Astrocyte (in vitro differentiated cells and primary cell): Measurements from ENCODE around the gene HECTD4. TPM values are rescaled to one million over a fixed set of nuclear protein-coding genes. Genes with fewer than 3 reads are reported as not detected.

Source experiments
- DNase-seq: peaks from one replicate; pipeline ENCODE4 v3.0.0-alpha.2; 2010; ENCODE audit warnings: low read depth
- FAIRE-seq: peaks from 2 replicates; lab custom pipeline; 2011; peaks lifted over from hg19 to GRCh38; lab: Jason Lieb, UNC
- H2AFZ ChIP-seq: 2 replicates; pipeline ENCODE4 v1.6.0; 2012; ENCODE audit warnings: low read depth, low read length, inconsistent platforms
- H3K27ac ChIP-seq: 2 replicates; pipeline ENCODE4 v1.5.1; 2011; ENCODE audit warnings: low read depth, low read length, inconsistent platforms
- H3K27me3 ChIP-seq: 2 replicates; pipeline ENCODE4 v1.6.0; 2011; ENCODE audit warnings: low read length, inconsistent platforms; ENCODE audit not compliant: insufficient read depth
- H3K36me3 ChIP-seq: 2 replicates; pipeline ENCODE4 v1.5.1; 2011; ENCODE audit warnings: low read length, inconsistent platforms; ENCODE audit not compliant: insufficient read depth
- H3K4me1 ChIP-seq: 2 replicates; pipeline ENCODE4 v1.5.1; 2011; ENCODE audit warnings: low read length, inconsistent platforms; ENCODE audit not compliant: insufficient read depth
- H3K4me2 ChIP-seq: 2 replicates; pipeline ENCODE4 v1.6.0; 2012; ENCODE audit warnings: low read length, inconsistent platforms
- H3K4me3 ChIP-seq: 2 replicates; pipeline ENCODE4 v1.5.1; 2011; ENCODE audit warnings: low read depth, mild to moderate bottlenecking, low read length, inconsistent platforms; ENCODE audit not compliant: insufficient read depth
- H3K79me2 ChIP-seq: 2 replicates; pipeline ENCODE4 v1.6.0; 2012; ENCODE audit warnings: mild to moderate bottlenecking, low read length, inconsistent platforms; ENCODE audit not compliant: insufficient read depth
- H3K9ac ChIP-seq: 2 replicates; pipeline ENCODE4 v1.6.0; 2012; ENCODE audit warnings: mild to moderate bottlenecking, low read length, inconsistent platforms
- H3K9me3 ChIP-seq: 2 replicates; pipeline ENCODE4 v1.5.1; 2012; ENCODE audit warnings: low read depth, mild to moderate bottlenecking, low read length, inconsistent platforms; ENCODE audit not compliant: insufficient read depth
- H4K20me1 ChIP-seq: 2 replicates; pipeline ENCODE4 v1.6.0; 2012; ENCODE audit warnings: low read length, inconsistent platforms; ENCODE audit not compliant: insufficient read depth
- H3K27ac Mint-ChIP-seq: one replicate; pipeline ENCODE4 v1.8.0; 2021; ENCODE audit warnings: mild to moderate bottlenecking, mixed read lengths; ENCODE audit not compliant: unreplicated experiment
- H3K27me3 Mint-ChIP-seq: one replicate; pipeline ENCODE4 v1.8.0; 2021; ENCODE audit warnings: low read depth, mixed read lengths; ENCODE audit not compliant: unreplicated experiment
- H3K36me3 Mint-ChIP-seq: one replicate; pipeline ENCODE4 v1.8.0; 2021; ENCODE audit warnings: low read depth, mixed read lengths; ENCODE audit not compliant: unreplicated experiment
- H3K4me1 Mint-ChIP-seq: one replicate; pipeline ENCODE4 v1.8.0; 2021; ENCODE audit warnings: low read depth, mixed read lengths; ENCODE audit not compliant: unreplicated experiment
- H3K4me3 Mint-ChIP-seq: one replicate; pipeline ENCODE4 v1.8.0; 2021; ENCODE audit warnings: mild to moderate bottlenecking, moderate library complexity, mixed read lengths; ENCODE audit not compliant: unreplicated experiment
- H3K9me3 Mint-ChIP-seq: one replicate; pipeline ENCODE4 v1.8.0; 2021; ENCODE audit warnings: mild to moderate bottlenecking, mixed read lengths; ENCODE audit not compliant: unreplicated experiment
- EZH2 ChIP-seq: IDR thresholded peaks from 2 replicates; pipeline ENCODE4 v1.6.1; 2012; ENCODE audit warnings: mild to moderate bottlenecking, low read length, inconsistent platforms; ENCODE audit not compliant: insufficient read depth
- total RNA-seq: library from RNA; stranded (reverse); gene quantifications from 2 replicates; pipeline ENCODE4 v1.2.1, GENCODE V29; 2021
- TF ChIP-seq, protein P1 (sequence below): IDR thresholded peaks from 2 replicates; pipeline ENCODE4 v1.5.1; 2011; ENCODE audit warnings: low read depth, mild to moderate bottlenecking, inconsistent platforms, low read length, moderate library complexity; ENCODE audit not compliant: insufficient read depth

Gene HECTD4
- total RNA-seq, 1 donor from 2014 or later: 38.9 TPM

- H3K4me3 Mint-ChIP-seq: no peak overlapping the region
- Histone ChIP-seq H3K9ac (no peak overlapping the region), H3K4me2 (no peak overlapping the region), H3K4me3 (no peak overlapping the region), H3K36me3 (no peaks in the 10 kb centered on the region), H2AFZ (no peak overlapping the region), H3K4me1 (no peaks in the 10 kb centered on the region), H3K79me2 (peaks cover 31% of the 10 kb centered on the region), H3K27me3 (no peaks in the 10 kb centered on the region), H4K20me1 (peaks cover 44% of the 10 kb centered on the region), H3K27ac (no peak overlapping the region), H3K9me3 (no peaks in the 10 kb centered on the region)
- H3K27ac Mint-ChIP-seq: no peak overlapping the region
- no peaks in the 10 kb centered on the region for H3K36me3 Mint-ChIP-seq
- no peaks in the 10 kb centered on the region for H3K27me3 Mint-ChIP-seq
- no peak for FAIRE-seq
- TF ChIP-seq EZH2: no peak
- TF ChIP-seq, protein P1, sequence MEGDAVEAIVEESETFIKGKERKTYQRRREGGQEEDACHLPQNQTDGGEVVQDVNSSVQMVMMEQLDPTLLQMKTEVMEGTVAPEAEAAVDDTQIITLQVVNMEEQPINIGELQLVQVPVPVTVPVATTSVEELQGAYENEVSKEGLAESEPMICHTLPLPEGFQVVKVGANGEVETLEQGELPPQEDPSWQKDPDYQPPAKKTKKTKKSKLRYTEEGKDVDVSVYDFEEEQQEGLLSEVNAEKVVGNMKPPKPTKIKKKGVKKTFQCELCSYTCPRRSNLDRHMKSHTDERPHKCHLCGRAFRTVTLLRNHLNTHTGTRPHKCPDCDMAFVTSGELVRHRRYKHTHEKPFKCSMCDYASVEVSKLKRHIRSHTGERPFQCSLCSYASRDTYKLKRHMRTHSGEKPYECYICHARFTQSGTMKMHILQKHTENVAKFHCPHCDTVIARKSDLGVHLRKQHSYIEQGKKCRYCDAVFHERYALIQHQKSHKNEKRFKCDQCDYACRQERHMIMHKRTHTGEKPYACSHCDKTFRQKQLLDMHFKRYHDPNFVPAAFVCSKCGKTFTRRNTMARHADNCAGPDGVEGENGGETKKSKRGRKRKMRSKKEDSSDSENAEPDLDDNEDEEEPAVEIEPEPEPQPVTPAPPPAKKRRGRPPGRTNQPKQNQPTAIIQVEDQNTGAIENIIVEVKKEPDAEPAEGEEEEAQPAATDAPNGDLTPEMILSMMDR: no peak
- no peak for DNase-seq
- H3K4me1 Mint-ChIP-seq: no peaks in the 10 kb centered on the region
- H3K9me3 Mint-ChIP-seq: no peaks in the 10 kb centered on the region
These were observed 56.5 kb downstream of the HECTD4 start for GRCh38 chr12:112325622-112326207.

DNA sequence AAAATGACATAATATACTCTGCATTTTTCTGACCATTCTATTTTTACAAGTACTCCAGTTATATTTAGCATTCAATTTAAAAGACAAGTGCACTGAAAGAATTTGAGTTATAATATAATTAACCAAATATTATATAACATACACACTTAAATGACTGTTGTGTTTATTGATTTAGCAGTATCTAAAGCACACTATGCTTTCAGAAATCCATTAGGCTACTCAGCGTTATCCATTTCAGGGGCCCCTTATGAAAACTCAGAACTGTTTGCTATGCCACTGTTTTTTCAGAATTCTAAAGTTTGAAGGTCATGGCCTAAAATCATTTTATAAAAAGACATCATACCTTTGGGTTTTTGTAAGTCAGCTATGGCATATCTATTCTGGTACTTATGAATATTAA is 57.1 kb downstream of the HECTD4 start:
- H3K4me2 ChIP-seq: no peak overlapping the region
- H3K36me3 ChIP-seq: no peaks in the 10 kb centered on the region
- Mint-ChIP-seq H3K9me3 (no peaks in the 10 kb centered on the region), H3K27ac (no peak overlapping the region), H3K36me3 (no peaks in the 10 kb centered on the region), H3K4me1 (no peaks in the 10 kb centered on the region), H3K4me3 (no peak overlapping the region), H3K27me3 (no peaks in the 10 kb centered on the region)
- no peak overlapping the region for H2AFZ ChIP-seq
- no peak overlapping the region for H3K9ac ChIP-seq
- H4K20me1 ChIP-seq: peaks cover 43% of the 10 kb centered on the region
- DNase-seq (no peak), FAIRE-seq (no peak)
- H3K27me3 ChIP-seq: no peaks in the 10 kb centered on the region
- H3K4me1 ChIP-seq: no peaks in the 10 kb centered on the region
- H3K9me3 ChIP-seq: no peaks in the 10 kb centered on the region
- H3K4me3 ChIP-seq: no peak overlapping the region
- no peak overlapping the region for H3K27ac ChIP-seq
- no peak for TF ChIP-seq EZH2
- TF ChIP-seq, protein P1: no peak
- H3K79me2 ChIP-seq: peaks cover 28% of the 10 kb centered on the region

GRCh38 chr12:112322882-112323547 is 59.2 kb downstream of the HECTD4 start:
- H3K27me3 Mint-ChIP-seq: no peaks in the 10 kb centered on the region

More at GRCh38 chr12:112322882-112323547, 59.2 kb downstream of the HECTD4 start:
- Mint-ChIP-seq H3K4me3 (no peak overlapping the region), H3K9me3 (no peaks in the 10 kb centered on the region), H3K27ac (no peak overlapping the region), H3K4me1 (no peaks in the 10 kb centered on the region), H3K36me3 (peaks cover 5% of the 10 kb centered on the region)
- Histone ChIP-seq H3K4me3 (no peak overlapping the region), H3K4me2 (no peak overlapping the region), H2AFZ (no peak overlapping the region), H3K9ac (no peak overlapping the region), H3K36me3 (no peaks in the 10 kb centered on the region), H3K79me2 (peaks cover 28% of the 10 kb centered on the region), H3K27ac (no peak overlapping the region), H3K27me3 (no peaks in the 10 kb centered on the region), H4K20me1 (peaks cover 42% of the 10 kb centered on the region), H3K4me1 (no peaks in the 10 kb centered on the region), H3K9me3 (no peaks in the 10 kb centered on the region)
- TF ChIP-seq EZH2: no peak
- TF ChIP-seq, protein P1: no peak
- FAIRE-seq (no peak), DNase-seq (no peak)
